Measurements from ENCODE around the gene CDYL. TPM values are rescaled to one million over a fixed set of nuclear protein-coding genes. Genes with fewer than 3 reads are reported as not detected.

Gene CDYL
- total and polyA plus RNA-seq, 2 of the 4 experiments (the other 2 are of a cell fraction): 14.2 to 92.1 TPM

DNA sequence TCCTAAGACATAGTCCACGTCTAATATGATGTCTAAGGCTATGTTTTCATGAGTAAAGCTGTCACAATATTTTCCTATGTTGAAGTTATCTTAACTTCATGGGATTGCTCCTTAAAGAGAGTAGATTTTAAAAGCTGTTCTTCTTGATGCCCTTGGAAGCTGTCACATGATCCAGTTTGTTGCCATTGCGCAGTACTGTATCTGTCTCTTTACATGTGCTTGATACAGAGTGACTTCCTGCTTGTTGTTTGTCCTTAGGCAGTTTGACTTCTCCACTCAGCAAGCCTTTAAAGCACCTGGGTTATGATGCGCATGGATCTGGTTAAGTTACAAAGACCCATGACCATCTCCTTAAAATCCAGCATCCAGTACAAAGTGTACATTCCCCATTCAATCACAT lies 85.4 kb downstream of the CDYL start:
- no TSS peak for BruUV-seq (replicated peaks)
- no peak overlapping the region for H3K4ac ChIP-seq (ENCODE audit: low read depth, low read length)
- no peak overlapping the region for H2BK20ac ChIP-seq (ENCODE audit: low read depth, low read length)
- no peaks in the 10 kb centered on the region for H3K36me3 ChIP-seq (ENCODE audit: control insufficient read depth, insufficient read depth, low read length)
- no peak overlapping the region for H2AFZ ChIP-seq (replicated peaks; ENCODE audit: low read length, poor library complexity)
- H2BK5ac ChIP-seq (ENCODE audit: low read depth, low read length, poor library complexity, severe bottlenecking): no peak overlapping the region
- H3K56ac ChIP-seq (ENCODE audit: extremely low read depth, insufficient read depth, low read length): no peak overlapping the region
- ATAC-seq (ENCODE audit: low read depth) (no peak), DNase-seq (no peak)
- H4K8ac ChIP-seq (ENCODE audit: low read depth in 2 of 2, low read length in 2 of 2): no peak overlapping the region
- in situ Hi-C loops (cut with MboI; ENCODE audit: low sequenced_read_pairs): no loop called here
- no CpG with 5 or more reads among the region's 3 CpGs for WGBS, 2 experiments (ENCODE audit: extremely low coverage in 2 of 2, insufficient read length in 1 of 2)
- no peak for TF ChIP-seq CEBPB (IDR thresholded peaks at IDR 0.05; ENCODE audit: low read depth, low read length)
- no peak for TF ChIP-seq RFX5 (IDR thresholded peaks at IDR 0.05; ENCODE audit: low read depth, low read length)
- TF ChIP-seq, protein P1, sequence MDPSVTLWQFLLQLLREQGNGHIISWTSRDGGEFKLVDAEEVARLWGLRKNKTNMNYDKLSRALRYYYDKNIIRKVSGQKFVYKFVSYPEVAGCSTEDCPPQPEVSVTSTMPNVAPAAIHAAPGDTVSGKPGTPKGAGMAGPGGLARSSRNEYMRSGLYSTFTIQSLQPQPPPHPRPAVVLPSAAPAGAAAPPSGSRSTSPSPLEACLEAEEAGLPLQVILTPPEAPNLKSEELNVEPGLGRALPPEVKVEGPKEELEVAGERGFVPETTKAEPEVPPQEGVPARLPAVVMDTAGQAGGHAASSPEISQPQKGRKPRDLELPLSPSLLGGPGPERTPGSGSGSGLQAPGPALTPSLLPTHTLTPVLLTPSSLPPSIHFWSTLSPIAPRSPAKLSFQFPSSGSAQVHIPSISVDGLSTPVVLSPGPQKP (IDR thresholded peaks at IDR 0.05; ENCODE audit: borderline replicate concordance, low read depth, low read length): no peak
- no peak for TF ChIP-seq MAZ (IDR thresholded peaks at IDR 0.05; ENCODE audit: borderline replicate concordance, low read depth, low read length)
- TF ChIP-seq, protein P2, sequence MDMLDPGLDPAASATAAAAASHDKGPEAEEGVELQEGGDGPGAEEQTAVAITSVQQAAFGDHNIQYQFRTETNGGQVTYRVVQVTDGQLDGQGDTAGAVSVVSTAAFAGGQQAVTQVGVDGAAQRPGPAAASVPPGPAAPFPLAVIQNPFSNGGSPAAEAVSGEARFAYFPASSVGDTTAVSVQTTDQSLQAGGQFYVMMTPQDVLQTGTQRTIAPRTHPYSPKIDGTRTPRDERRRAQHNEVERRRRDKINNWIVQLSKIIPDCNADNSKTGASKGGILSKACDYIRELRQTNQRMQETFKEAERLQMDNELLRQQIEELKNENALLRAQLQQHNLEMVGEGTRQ (IDR thresholded peaks at IDR 0.05; ENCODE audit: low read depth, low read length): no peak
- TF ChIP-seq NFE2L2 (IDR thresholded peaks at IDR 0.05; ENCODE audit: low read depth, low read length): no peak
- peaks cover 45% of the 10 kb centered on the region for H4K20me1 ChIP-seq (ENCODE audit: insufficient read depth, low read length)
- no peak overlapping the region for H2AK9ac ChIP-seq (replicated peaks; ENCODE audit: low read depth, low read length, poor library complexity)
- CTCF ChIA-PET: no interaction called here
- no peak overlapping the region for H2AK5ac ChIP-seq (ENCODE audit: low read depth, low read length)
- H3K79me1 ChIP-seq (ENCODE audit: low read depth in 1 of 2, low read length in 2 of 2): peaks cover 40 to 67% of the 10 kb centered on the region in 2 experiments
- intact Hi-C loops (cut with micrococcal nuclease): no loop called here
- H3K9me3 ChIP-seq (ENCODE audit: control insufficient read depth, insufficient read depth, low read length): no peaks in the 10 kb centered on the region
- H3K23ac ChIP-seq (ENCODE audit: low read depth, low read length): no peak overlapping the region
- no peak overlapping the region for H2BK15ac ChIP-seq (ENCODE audit: low read depth, low read length)
- no peak overlapping the region for H3K27ac ChIP-seq (ENCODE audit: insufficient read depth, low read length)
- peaks cover 5% of the 10 kb centered on the region; the same call in 1 of the 2 replicates for H3K9me1 ChIP-seq (ENCODE audit: insufficient read depth, low read length)
- H3K4me2 ChIP-seq (ENCODE audit: low read depth, low read length): no peak overlapping the region
- no peaks in the 10 kb centered on the region for H3K27me3 ChIP-seq (ENCODE audit: control insufficient read depth, insufficient read depth, low read length)
- no peak overlapping the region for H3K4me3 ChIP-seq (ENCODE audit: insufficient read depth, low read depth, low read length)
- POLR2A ChIA-PET (ENCODE audit: unreplicated experiment): no interaction called here
- no peak overlapping the region for H3K9ac ChIP-seq (ENCODE audit: low read depth, low read length)
- H3K18ac ChIP-seq (ENCODE audit: low read depth, low read length): no peak overlapping the region
- peaks cover 1% of the 10 kb centered on the region; the same call in 1 of the 2 replicates for H3K4me1 ChIP-seq (ENCODE audit: control insufficient read depth, insufficient read depth, low read length)
- no peak overlapping the region for H2BK120ac ChIP-seq (ENCODE audit: low read depth, low read length)
- no peak overlapping the region for H4K5ac ChIP-seq (ENCODE audit: low read depth, low read length)
- no peak overlapping the region for H3K14ac ChIP-seq (replicated peaks; ENCODE audit: low read depth, low read length)
- no peak overlapping the region for H4K91ac ChIP-seq (ENCODE audit: insufficient read depth, low read depth, low read length)
- dilution Hi-C loops (cut with HindIII; ENCODE audit: low sequenced_read_pairs, unreplicated experiment): no loop called here

Data from IMR-90 (cell line).